ENCODE results near the gene GRM8.

- TF ChIP-seq EZH2phosphoT487 (IDR thresholded peaks at IDR 0.05; ENCODE audit: borderline replicate concordance, low read length) = no peak
- TF ChIP-seq CTCF (conservative IDR thresholded peaks at IDR 0.05; ENCODE audit: low read depth, low read length) = no peak
- TF ChIP-seq EZH2 (IDR thresholded peaks at IDR 0.05; ENCODE audit: low read length, unreplicated experiment) = no peak
Measured at GRCh38 chr7:126931581-126931980, 321.2 kb downstream of the GRM8 start.

All from PC-3 (cell line).